HG02571 (cell line): Measurements from ENCODE around the gene SPN.
"Not testable (repeated sequence)": the region's sequence is repeated elsewhere in the genome, so short reads cannot be mapped to it uniquely, and the experiment has no call there.

ENCODE experiments used
- ATAC-seq: cut with Tn5 transposase; IDR thresholded peaks from one replicate; pipeline ENCODE4 v1.9.1; 2021; ENCODE audit warnings: mild to moderate bottlenecking, moderate library complexity; ENCODE audit not compliant: unreplicated experiment

Gene SPN

GRCh38 chr16:29675811-29676643 is 13.0 kb downstream of the SPN start:
- ATAC-seq, result no peak

- ATAC-seq, result no peak
Measured at GRCh38 chr16:29676989-29677785, 14.1 kb downstream of the SPN start.

GRCh38 chr16:29678691-29679267 is 15.7 kb downstream of the SPN start, which contains the start of gene QPRT:
QPRT (plus strand) TSS chr16:29679180; CDS start chr16:29679198, 18 bp downstream.
- ATAC-seq, result no peak

- ATAC-seq, result no peak
Measured at GRCh38 chr16:29680180-29680598, 17.1 kb downstream of the SPN start.

GRCh38 chr16:29683543-29684090 is 20.6 kb downstream of the SPN start:
- ATAC-seq, result no peak

GRCh38 chr16:29684679-29685078 is 21.6 kb downstream of the SPN start:
- no peak for ATAC-seq

GRCh38 chr16:29686740-29687332 is 23.8 kb downstream of the SPN start:
- ATAC-seq, result no peak

GRCh38 chr16:29687755-29688154 is 24.7 kb downstream of the SPN start:
- ATAC-seq, result no peak

GRCh38 chr16:29688172-29688571 is 25.1 kb downstream of the SPN start:
- no peak for ATAC-seq

GRCh38 chr16:29689490-29690351 is 26.7 kb downstream of the SPN start:
- ATAC-seq, result not testable (repeated sequence)

- not testable (repeated sequence) for ATAC-seq
Measured at GRCh38 chr16:29692606-29693005, 29.6 kb downstream of the SPN start.

- no peak for ATAC-seq
Measured at GRCh38 chr16:29694384-29695195, 31.5 kb downstream of the SPN start.

- ATAC-seq, result not testable (repeated sequence)
Measured at GRCh38 chr16:29695675-29696074, 32.6 kb downstream of the SPN start.

- no peak for ATAC-seq
Measured at GRCh38 chr16:29696881-29697331, 33.9 kb downstream of the SPN start.

GRCh38 chr16:29697391-29697790 is 34.3 kb downstream of the SPN start:
- ATAC-seq, result no peak

- no peak for ATAC-seq
Measured at GRCh38 chr16:29698042-29698441, 35.0 kb downstream of the SPN start.

- no peak for ATAC-seq
Measured at GRCh38 chr16:29698484-29699323, 35.7 kb downstream of the SPN start.
